Mucosa of rectum (tissue), 2 donors: ENCODE results near the gene COL4A1.

Experiments used
- H3K27ac ChIP-seq, 2 donors: one replicate each; pipeline ENCODE4 v1.7.0; 2013; ENCODE audit warnings: inconsistent platforms in 2 of 2, low read depth in 2 of 2, low read length in 2 of 2
- H3K27me3 ChIP-seq, 2 donors: one replicate each; pipeline ENCODE4 v1.7.0; 2013; ENCODE audit warnings: low read length in 2 of 2; ENCODE audit not compliant: control insufficient read depth in 2 of 2, insufficient read depth in 2 of 2
- H3K36me3 ChIP-seq, 2 donors: one replicate each; pipeline ENCODE4 v1.7.0; 2013; ENCODE audit warnings: low read length in 2 of 2; ENCODE audit not compliant: control insufficient read depth in 2 of 2, insufficient read depth in 2 of 2
- H3K4me1 ChIP-seq, 2 donors: one replicate each; pipeline ENCODE4 v1.7.0; 2013; ENCODE audit warnings: low read length in 2 of 2, mild to moderate bottlenecking in 1 of 2; ENCODE audit not compliant: control insufficient read depth in 2 of 2, insufficient read depth in 2 of 2
- H3K4me3 ChIP-seq, 2 donors: one replicate each; pipeline ENCODE4 v1.7.0; 2013; ENCODE audit warnings: low read length in 2 of 2
- H3K9ac ChIP-seq, 2 donors: one replicate each; pipeline ENCODE4 v1.7.0; 2013; ENCODE audit warnings: low read length in 2 of 2, low read depth in 1 of 2, mild to moderate bottlenecking in 1 of 2
- H3K9me3 ChIP-seq, 2 donors: one replicate each; pipeline ENCODE4 v1.7.0; 2013; ENCODE audit warnings: low read length in 2 of 2; ENCODE audit not compliant: control insufficient read depth in 2 of 2
- donor health status: healthy.
- donor health status: Normal muscosa, but diverticular disease.

COL4A1 gene

DNA sequence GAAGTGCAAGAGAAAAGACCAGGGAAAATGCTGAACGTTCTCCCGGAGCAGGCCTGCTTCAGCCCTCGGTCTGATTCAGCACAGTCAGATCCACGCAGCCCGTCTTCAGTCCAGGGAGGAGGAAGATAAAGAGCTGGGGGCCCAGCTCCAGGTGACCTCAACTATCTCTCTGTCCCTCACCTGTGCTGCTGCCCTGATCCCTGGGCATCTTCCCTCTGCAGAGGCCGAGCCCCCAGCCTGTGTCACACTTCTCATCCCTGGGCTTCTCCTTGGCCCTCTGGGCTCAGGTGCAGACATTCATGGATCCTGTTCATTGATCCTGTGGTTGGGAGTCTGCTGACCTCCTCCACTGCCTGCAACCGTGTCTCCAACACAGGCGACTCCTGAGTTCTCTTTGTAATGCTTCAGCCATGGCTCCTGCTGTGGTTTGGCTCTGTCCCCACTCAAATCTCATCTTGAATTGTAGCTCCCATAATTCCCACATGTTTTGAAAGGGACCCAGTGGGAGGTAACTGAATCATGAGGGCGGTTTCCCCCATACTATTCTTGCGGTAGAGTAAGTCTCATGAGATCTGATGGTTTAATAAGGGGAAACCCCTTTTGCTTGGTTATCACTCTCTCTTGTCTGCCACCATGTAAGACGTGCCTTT is 28.0 kb upstream of the COL4A1 start:
- Histone ChIP-seq H3K9ac (no peak overlapping the region), H3K9me3 (no peaks in the 10 kb centered on the region), H3K27ac (no peak overlapping the region), H3K4me3 (no peak overlapping the region), H3K4me1 (peaks cover 5 to 9% of the 10 kb centered on the region in 2 donors), H3K27me3 (no peaks in the 10 kb centered on the region), H3K36me3 (no peaks in the 10 kb centered on the region)

DNA sequence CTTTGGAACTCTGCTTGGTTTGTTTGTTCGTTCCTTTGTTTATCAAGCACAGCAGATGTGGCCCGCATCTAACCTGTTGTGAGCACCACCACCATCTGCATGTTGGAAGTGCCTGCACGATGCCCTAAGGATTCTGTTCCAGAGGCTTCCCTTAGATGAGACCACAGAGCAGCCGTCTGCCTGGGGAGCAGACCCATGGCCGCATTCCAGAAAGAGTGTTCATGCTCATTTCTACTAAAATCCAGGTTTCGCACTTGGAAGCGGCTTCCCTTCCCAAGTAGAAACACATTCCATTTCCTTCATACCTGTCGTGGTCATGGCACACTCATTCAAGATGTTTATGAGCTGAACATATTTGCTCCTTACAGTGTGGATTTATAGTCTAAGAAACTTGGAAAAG is 27.3 kb upstream of the COL4A1 start:
- H3K27me3 ChIP-seq: no peaks in the 10 kb centered on the region
- H3K9me3 ChIP-seq: no peaks in the 10 kb centered on the region
- no peaks in the 10 kb centered on the region for H3K36me3 ChIP-seq
- peaks cover 5 to 9% of the 10 kb centered on the region in 2 donors for H3K4me1 ChIP-seq
- no peak overlapping the region for H3K4me3 ChIP-seq
- H3K9ac ChIP-seq: no peak overlapping the region
- no peak overlapping the region for H3K27ac ChIP-seq

DNA sequence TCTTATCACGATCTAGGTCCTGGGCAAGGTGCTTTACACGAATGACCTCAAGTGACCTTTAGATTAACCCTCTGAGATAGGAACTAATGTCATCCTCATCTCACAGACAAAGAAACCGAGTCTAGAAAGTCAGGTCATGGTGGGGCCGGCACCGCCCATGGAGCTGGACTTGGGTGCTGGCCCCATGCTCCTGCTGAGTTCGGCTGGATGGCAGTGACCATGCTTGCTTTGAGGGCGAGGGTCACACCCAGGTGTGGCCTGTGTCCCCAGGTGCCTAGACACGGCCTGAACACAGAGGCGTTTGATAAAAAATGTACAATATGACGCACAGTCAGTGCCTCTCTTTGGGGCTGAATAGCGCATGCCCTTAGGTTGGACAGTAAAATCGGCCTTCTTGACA is 26.9 kb upstream of the COL4A1 start:
- H3K27ac ChIP-seq: no peak overlapping the region
- H3K4me3 ChIP-seq: no peak overlapping the region
- no peaks in the 10 kb centered on the region for H3K9me3 ChIP-seq
- peaks cover 5 to 9% of the 10 kb centered on the region in 2 donors for H3K4me1 ChIP-seq
- H3K27me3 ChIP-seq: no peaks in the 10 kb centered on the region
- no peaks in the 10 kb centered on the region for H3K36me3 ChIP-seq
- H3K9ac ChIP-seq: no peak overlapping the region

DNA sequence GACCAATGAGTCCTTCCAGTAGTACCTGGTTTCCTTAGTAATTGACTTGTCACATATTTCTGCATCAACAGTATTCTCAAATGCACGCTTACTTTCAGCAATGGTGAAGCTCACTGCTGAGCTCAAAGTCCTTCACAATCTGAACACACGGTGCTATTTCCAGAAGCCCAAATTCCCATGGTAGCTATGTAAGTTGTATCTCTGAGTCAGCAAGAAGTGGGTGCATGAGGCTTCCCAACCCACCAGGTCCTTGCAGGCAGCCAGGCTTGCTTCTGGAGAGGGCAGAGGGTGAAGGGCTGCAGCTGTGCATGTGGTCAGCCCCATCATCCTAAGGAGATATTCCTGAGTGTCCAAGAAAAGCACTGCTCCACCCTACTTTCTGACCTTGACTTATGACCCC is 25.8 kb upstream of the COL4A1 start:
- Histone ChIP-seq H3K4me1 (peaks cover 5 to 9% of the 10 kb centered on the region in 2 donors), H3K9ac (no peak overlapping the region), H3K9me3 (no peaks in the 10 kb centered on the region), H3K27me3 (no peaks in the 10 kb centered on the region), H3K36me3 (no peaks in the 10 kb centered on the region), H3K27ac (no peak overlapping the region), H3K4me3 (no peak overlapping the region)

DNA sequence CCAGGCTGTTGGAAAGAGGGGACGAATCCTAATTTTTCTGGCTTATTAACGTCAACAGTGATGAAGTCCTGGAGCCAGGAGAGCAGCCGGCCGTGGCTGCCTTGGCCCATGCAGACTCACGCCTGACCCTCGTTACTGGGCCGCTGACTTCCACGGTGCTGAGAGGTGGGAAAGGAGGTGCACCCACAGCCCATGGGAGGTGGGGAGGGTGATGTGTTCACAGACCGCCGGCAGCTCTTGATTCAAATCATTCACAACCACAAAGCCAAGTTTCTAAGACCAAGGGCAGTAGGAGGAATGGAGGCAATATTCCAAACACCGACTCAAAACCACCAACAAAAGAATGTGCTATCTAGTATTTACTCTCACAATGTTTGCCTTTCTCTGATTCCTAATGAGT is 24.4 kb upstream of the COL4A1 start:
- no peaks in the 10 kb centered on the region for H3K9me3 ChIP-seq
- H3K27me3 ChIP-seq: no peaks in the 10 kb centered on the region
- no peak overlapping the region for H3K4me3 ChIP-seq
- peaks cover 0 to 5% of the 10 kb centered on the region in 2 donors for H3K4me1 ChIP-seq
- H3K27ac ChIP-seq: peak overlapping the region; percentile 46 to 63
- H3K36me3 ChIP-seq: no peaks in the 10 kb centered on the region
- no peak overlapping the region for H3K9ac ChIP-seq

DNA sequence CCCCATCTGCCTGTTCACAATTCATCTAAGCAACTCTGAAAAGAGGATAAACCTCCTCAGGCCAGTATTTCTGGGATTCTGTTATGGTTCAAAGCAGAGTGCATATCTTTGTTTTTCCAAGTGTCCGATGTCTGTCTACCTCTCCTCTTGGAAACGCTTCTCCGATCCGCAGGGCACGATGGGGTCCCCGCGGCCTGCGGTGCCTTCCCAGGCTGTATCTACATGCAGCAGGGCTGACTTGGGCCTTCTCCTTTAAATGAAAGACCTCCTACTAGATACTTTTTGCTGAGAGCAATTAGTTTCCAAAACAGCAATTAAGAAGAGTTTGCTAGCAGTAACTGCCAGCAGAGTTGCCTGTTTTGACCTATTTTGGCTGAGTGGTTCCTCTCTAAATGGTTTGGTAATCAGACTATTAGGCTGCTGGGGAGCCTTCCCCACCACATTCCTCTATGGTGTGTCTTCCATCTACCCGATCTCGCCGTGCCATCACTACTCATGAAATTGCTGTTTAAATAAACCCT is 23.6 kb upstream of the COL4A1 start:
- Histone ChIP-seq H3K9me3 (no peaks in the 10 kb centered on the region), H3K27me3 (no peaks in the 10 kb centered on the region), H3K9ac (no peak overlapping the region), H3K4me1 (peaks cover 0 to 5% of the 10 kb centered on the region in 2 donors), H3K36me3 (no peaks in the 10 kb centered on the region), H3K27ac (peak overlapping the region; percentile 57 to 71), H3K4me3 (no peak overlapping the region)

DNA sequence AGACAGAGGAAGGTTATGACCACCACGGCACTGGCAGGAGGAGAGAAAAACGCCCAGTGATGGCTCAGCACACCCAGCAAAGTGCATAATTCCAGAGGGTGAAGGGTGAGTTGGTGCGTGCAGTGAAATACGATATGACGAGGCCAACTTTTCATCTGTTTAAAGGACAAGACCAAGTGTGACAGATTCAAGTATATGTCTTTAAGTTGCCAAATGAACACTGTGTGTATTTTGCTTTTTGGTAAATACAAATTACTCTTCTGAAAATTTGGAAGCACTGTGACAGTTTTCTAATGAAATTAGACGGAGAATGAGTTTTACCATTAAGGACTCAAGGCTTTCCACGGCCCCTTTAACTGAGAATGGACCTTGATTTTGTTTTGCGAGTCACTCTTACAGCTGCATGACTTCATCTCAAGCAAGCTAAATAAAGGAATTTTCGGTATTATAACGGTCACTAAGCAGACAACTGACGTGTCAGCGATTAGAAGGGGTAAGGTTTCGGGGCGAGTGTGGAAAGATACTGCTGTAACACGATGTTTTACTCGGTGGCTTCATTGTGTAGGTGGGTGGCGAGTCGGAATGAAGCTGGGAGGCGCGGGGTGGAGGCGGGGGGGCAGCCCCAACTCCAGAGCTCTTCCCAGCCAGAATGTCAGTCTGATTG is 23.0 kb upstream of the COL4A1 start:
- H3K27ac ChIP-seq: peak overlapping the region; percentile 57 to 71
- H3K4me3 ChIP-seq: no peak overlapping the region
- no peak overlapping the region for H3K9ac ChIP-seq
- H3K9me3 ChIP-seq: no peaks in the 10 kb centered on the region
- H3K36me3 ChIP-seq: no peaks in the 10 kb centered on the region
- no peaks in the 10 kb centered on the region for H3K27me3 ChIP-seq
- peaks cover 0 to 5% of the 10 kb centered on the region in 2 donors for H3K4me1 ChIP-seq

DNA sequence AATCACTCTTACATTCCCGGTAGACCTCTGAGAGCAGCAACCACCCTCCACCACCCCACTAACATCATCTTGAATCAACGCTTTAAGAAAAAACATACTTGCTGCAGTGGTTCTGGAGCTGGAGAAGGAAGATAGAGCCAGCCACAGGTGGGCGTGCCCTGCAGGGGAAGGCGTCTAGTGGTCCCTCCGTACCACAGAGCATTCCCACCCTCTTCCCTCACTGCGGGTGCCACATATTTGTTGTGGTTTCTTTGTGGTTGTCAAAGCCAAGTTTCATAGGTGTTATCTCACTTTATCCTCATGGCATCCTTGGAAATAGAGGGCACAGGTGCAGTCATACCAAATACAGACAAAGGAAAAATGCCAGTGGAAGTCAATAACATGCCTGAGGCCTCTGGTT is 22.3 kb upstream of the COL4A1 start:
- Histone ChIP-seq H3K4me3 (no peak overlapping the region), H3K4me1 (peaks cover 0 to 5% of the 10 kb centered on the region in 2 donors), H3K36me3 (no peaks in the 10 kb centered on the region), H3K9ac (no peak overlapping the region), H3K27ac (peak overlapping the region; percentile 28 to 57), H3K27me3 (no peaks in the 10 kb centered on the region), H3K9me3 (no peaks in the 10 kb centered on the region)

DNA sequence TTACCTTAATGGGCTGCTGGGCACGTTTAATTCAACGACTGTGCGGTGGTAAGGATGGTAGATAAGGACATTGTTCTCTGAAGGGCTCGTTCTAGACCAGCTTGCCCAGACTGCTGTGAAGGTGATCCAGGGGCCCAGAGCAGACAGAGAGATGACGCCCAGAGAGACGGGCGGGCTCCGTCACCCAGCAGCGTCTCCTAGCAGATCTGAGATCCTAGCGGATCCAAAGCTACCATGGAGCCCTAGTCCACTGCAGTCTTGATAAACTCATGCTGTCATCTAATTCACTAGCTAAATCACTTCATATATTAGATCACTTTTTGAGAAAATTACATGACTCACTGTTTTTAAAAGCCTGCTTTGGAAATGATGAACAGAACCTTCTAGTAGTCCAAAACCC is 21.6 kb upstream of the COL4A1 start:
- Histone ChIP-seq H3K27me3 (no peaks in the 10 kb centered on the region), H3K9me3 (no peaks in the 10 kb centered on the region), H3K36me3 (no peaks in the 10 kb centered on the region), H3K4me3 (no peak overlapping the region), H3K4me1 (peaks cover 0 to 5% of the 10 kb centered on the region in 2 donors), H3K9ac (no peak overlapping the region), H3K27ac (no peak overlapping the region)

DNA sequence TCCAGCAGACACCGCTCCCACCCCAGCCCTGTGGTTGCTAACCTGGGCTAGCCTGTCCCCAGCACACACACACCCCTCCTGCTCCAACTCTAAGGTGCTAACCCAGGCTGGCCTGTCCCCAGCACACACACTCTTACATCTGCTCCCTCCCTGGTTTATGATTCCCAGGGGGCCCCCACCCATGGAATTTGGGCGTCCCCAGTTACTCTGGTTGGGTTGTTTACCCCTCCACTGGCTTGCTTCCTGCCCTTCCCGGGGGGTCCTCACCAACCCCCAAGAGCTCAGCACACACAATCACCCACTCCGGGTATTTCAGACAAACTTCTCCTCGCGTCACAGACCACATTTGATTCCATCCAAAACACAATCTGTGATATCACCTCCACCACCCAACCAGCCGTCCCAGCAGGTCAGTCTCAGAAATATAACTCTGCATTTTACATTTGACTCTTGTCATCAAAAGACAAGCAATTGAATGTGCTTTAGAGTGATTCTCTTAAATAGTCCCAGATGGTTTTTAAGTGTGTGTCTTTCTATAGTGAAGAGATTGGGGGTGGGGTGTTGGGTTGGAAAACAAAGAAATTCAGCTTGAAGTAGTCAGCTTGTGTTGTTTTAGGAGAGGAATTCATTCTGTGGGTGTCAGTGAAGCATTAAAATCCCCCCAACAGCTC is 20.2 kb upstream of the COL4A1 start:
- H3K4me3 ChIP-seq: no peak overlapping the region

More for the DNA sequence above, 20.2 kb upstream of the COL4A1 start:
- Histone ChIP-seq H3K27ac (peak overlapping the region in 1 of 2 donors; percentile 2), H3K27me3 (no peaks in the 10 kb centered on the region), H3K9ac (no peak overlapping the region), H3K9me3 (no peaks in the 10 kb centered on the region), H3K4me1 (peaks cover 0 to 5% of the 10 kb centered on the region in 2 donors), H3K36me3 (no peaks in the 10 kb centered on the region)
